IMR-90 (cell line): Measurements from ENCODE around the gene PFKFB2. TPM values are rescaled to one million over a fixed set of nuclear protein-coding genes. Genes with fewer than 3 reads are reported as not detected.

Source experiments
- ATAC-seq: fragments of 200-7000 bp; cut with Tn5 transposase; 2 replicates; pipeline ENCODE4 v1.9.1; 2020; ENCODE audit warnings: low read depth, mild to moderate bottlenecking, moderate library complexity
- BruUV-seq: library from RNA; stranded (reverse); fragments of 400-500 nt; replicated peaks from 2 replicates; lab custom pipeline; 2021; lab: Mats Ljungman, UMichigan
- CTCF ChIA-PET: fragments of 300-600 bp; formaldehyde crosslinking; extraction: SDS; loops from one replicate; lab custom pipeline; 2021; ENCODE audit warnings: antibody characterized with exemption; lab: Yijun Ruan, JAX
- POLR2A ChIA-PET: fragments of 300-600 bp; sonication (Branson Sonifier 250); formaldehyde crosslinking; loops from one replicate; lab custom pipeline; 2022; ENCODE audit warnings: antibody characterized with exemption; ENCODE audit not compliant: unreplicated experiment; lab: Charles Lee
- DNase-seq: peaks from one replicate; pipeline ENCODE4 v3.0.0; 2013
- H2AFZ ChIP-seq: replicated peaks from 2 replicates; pipeline ENCODE3; 2013; ENCODE audit warnings: low read length, mild to moderate bottlenecking; ENCODE audit not compliant: poor library complexity
- H2AK5ac ChIP-seq: 2 replicates; pipeline ENCODE4 v1.6.1; 2013; ENCODE audit warnings: low read depth, low read length, inconsistent platforms
- H2AK9ac ChIP-seq: replicated peaks from 2 replicates; pipeline ENCODE3; 2013; ENCODE audit warnings: mild to moderate bottlenecking, low read depth, low read length, moderate library complexity; ENCODE audit not compliant: poor library complexity
- H2BK120ac ChIP-seq: 2 replicates; pipeline ENCODE4 v1.6.1; 2013; ENCODE audit warnings: low read depth, low read length, inconsistent platforms
- H2BK15ac ChIP-seq: 3 replicates; pipeline ENCODE4 v1.6.1; 2013; ENCODE audit warnings: low read depth, low read length, inconsistent platforms
- H2BK20ac ChIP-seq: 2 replicates; pipeline ENCODE4 v1.6.1; 2013; ENCODE audit warnings: low read depth, mild to moderate bottlenecking, inconsistent platforms, low read length, moderate library complexity
- H2BK5ac ChIP-seq: 2 replicates; pipeline ENCODE4 v1.6.1; 2013; ENCODE audit warnings: mild to moderate bottlenecking, low read depth, low read length, inconsistent platforms; ENCODE audit not compliant: poor library complexity, severe bottlenecking
- H3K14ac ChIP-seq: replicated peaks from 2 replicates; pipeline ENCODE4 v1.6.1; 2013; ENCODE audit warnings: low read depth, low read length, inconsistent platforms
- H3K18ac ChIP-seq: 2 replicates; pipeline ENCODE4 v1.6.1; 2013; ENCODE audit warnings: low read depth, low read length, control low read depth
- H3K23ac ChIP-seq: 2 replicates; pipeline ENCODE4 v1.6.1; 2013; ENCODE audit warnings: low read depth, low read length, inconsistent platforms
- H3K27ac ChIP-seq: 2 replicates; pipeline ENCODE4 v1.5.1; 2013; ENCODE audit warnings: mild to moderate bottlenecking, control low read depth, low read length; ENCODE audit not compliant: insufficient read depth
- H3K27me3 ChIP-seq: 2 replicates; pipeline ENCODE4 v1.6.1; 2013; ENCODE audit warnings: low read length; ENCODE audit not compliant: control insufficient read depth, insufficient read depth
- H3K36me3 ChIP-seq: 2 replicates; pipeline ENCODE4 v1.6.1; 2013; ENCODE audit warnings: low read length, mixed read lengths; ENCODE audit not compliant: control insufficient read depth, insufficient read depth
- H3K4ac ChIP-seq: 2 replicates; pipeline ENCODE4 v1.6.1; 2013; ENCODE audit warnings: low read depth, low read length, inconsistent platforms
- H3K4me1 ChIP-seq: 2 replicates; pipeline ENCODE4 v1.6.1; 2013; ENCODE audit warnings: low read length, mixed read lengths; ENCODE audit not compliant: control insufficient read depth, insufficient read depth
- H3K4me2 ChIP-seq: 2 replicates; pipeline ENCODE4 v1.6.1; 2013; ENCODE audit warnings: low read depth, mild to moderate bottlenecking, control low read depth, low read length, moderate library complexity
- H3K4me3 ChIP-seq: 2 replicates; pipeline ENCODE4 v1.5.1; 2013; ENCODE audit warnings: low read depth, mild to moderate bottlenecking, control low read depth, low read length, moderate library complexity; ENCODE audit not compliant: insufficient read depth
- H3K56ac ChIP-seq: 2 replicates; pipeline ENCODE4 v1.6.1; 2013; ENCODE audit warnings: low read length, inconsistent platforms; ENCODE audit not compliant: insufficient read depth; ENCODE audit errors: extremely low read depth
- H3K79me1 ChIP-seq, 2 experiments: 2 replicates each; pipeline ENCODE4 v1.6.1; 2013; ENCODE audit warnings: low read length in 2 of 2, inconsistent platforms in 1 of 2, low read depth in 1 of 2
- H3K9ac ChIP-seq: 2 replicates; pipeline ENCODE4 v1.6.1; 2013; ENCODE audit warnings: low read depth, low read length, control low read depth
- H3K9me1 ChIP-seq: 2 replicates; pipeline ENCODE4 v1.6.1; 2013; ENCODE audit warnings: low read length, inconsistent platforms; ENCODE audit not compliant: insufficient read depth
- H3K9me3 ChIP-seq: 2 replicates; pipeline ENCODE4 v1.6.1; 2013; ENCODE audit warnings: low read length; ENCODE audit not compliant: control insufficient read depth, insufficient read depth
- H4K20me1 ChIP-seq: 2 replicates; pipeline ENCODE4 v1.6.1; 2013; ENCODE audit warnings: low read length, inconsistent platforms; ENCODE audit not compliant: insufficient read depth
- H4K5ac ChIP-seq: 2 replicates; pipeline ENCODE4 v1.6.1; 2013; ENCODE audit warnings: mild to moderate bottlenecking, low read depth, low read length, control low read depth
- H4K8ac ChIP-seq, 2 experiments: 2 replicates each; pipeline ENCODE4 v1.6.1; 2013; ENCODE audit warnings: low read depth in 2 of 2, low read length in 2 of 2, control low read depth in 1 of 2, inconsistent platforms in 1 of 2
- H4K91ac ChIP-seq: 2 replicates; pipeline ENCODE4 v1.6.1; 2013; ENCODE audit warnings: low read depth, low read length, inconsistent platforms; ENCODE audit not compliant: insufficient read depth
- BHLHE40 ChIP-seq: fragments of 150-350 bp; IDR thresholded peaks from 2 replicates; pipeline ENCODE4 v1.6.1; 2016; ENCODE audit warnings: mild to moderate bottlenecking, low read depth, low read length
- CEBPB ChIP-seq: IDR thresholded peaks from 2 replicates; pipeline ENCODE4 v1.6.1; 2012; ENCODE audit warnings: low read depth, low read length, improper control_type of control experiment
- CHD1 ChIP-seq: IDR thresholded peaks from 2 replicates; pipeline ENCODE4 v1.6.1; 2012; ENCODE audit warnings: low read depth, low read length, improper control_type of control experiment
- CTCF ChIP-seq: conservative IDR thresholded peaks from 2 replicates; pipeline ENCODE4 v1.5.1; 2012; ENCODE audit warnings: mild to moderate bottlenecking, low read depth, low read length, improper control_type of control experiment
- FOS ChIP-seq: fragments of 150-350 bp; IDR thresholded peaks from 2 replicates; pipeline ENCODE4 v1.6.1; 2016; ENCODE audit warnings: low read depth, low read length
- MAFK ChIP-seq: IDR thresholded peaks from 2 replicates; pipeline ENCODE4 v1.6.1; 2012; ENCODE audit warnings: low read depth, low read length, improper control_type of control experiment
- MAZ ChIP-seq: IDR thresholded peaks from 2 replicates; pipeline ENCODE4 v1.6.1; 2012; ENCODE audit warnings: low read depth, mild to moderate bottlenecking, low read length, improper control_type of control experiment, moderate library complexity, borderline replicate concordance
- MXI1 ChIP-seq: IDR thresholded peaks from 2 replicates; pipeline ENCODE4 v1.6.1; 2012; ENCODE audit warnings: low read depth, mild to moderate bottlenecking, low read length, moderate library complexity, borderline replicate concordance
- NFE2L2 ChIP-seq: fragments of 150-350 bp; IDR thresholded peaks from 2 replicates; pipeline ENCODE4 v1.6.1; 2016; ENCODE audit warnings: low read depth, mild to moderate bottlenecking, low read length
- POLR2A ChIP-seq: IDR thresholded peaks from 2 replicates; pipeline ENCODE4 v1.6.1; 2012; ENCODE audit warnings: mild to moderate bottlenecking, low read depth, low read length
- RAD21 ChIP-seq: IDR thresholded peaks from 2 replicates; pipeline ENCODE4 v1.6.1; 2012; ENCODE audit warnings: low read length, improper control_type of control experiment
- RCOR1 ChIP-seq: IDR thresholded peaks from 2 replicates; pipeline ENCODE4 v1.6.1; 2012; ENCODE audit warnings: mild to moderate bottlenecking, low read length, improper control_type of control experiment; ENCODE audit not compliant: insufficient replicate concordance
- RFX5 ChIP-seq: IDR thresholded peaks from 2 replicates; pipeline ENCODE4 v1.8.0; 2012; ENCODE audit warnings: low read depth, mild to moderate bottlenecking, low read length, moderate library complexity
- SMC3 ChIP-seq: fragments of 150-350 bp; IDR thresholded peaks from 2 replicates; pipeline ENCODE4 v1.6.1; 2016; ENCODE audit warnings: low read depth, mild to moderate bottlenecking, antibody characterized with exemption, low read length, moderate library complexity
- USF2 ChIP-seq: fragments of 150-350 bp; IDR thresholded peaks from 2 replicates; pipeline ENCODE4 v1.6.1; 2017; ENCODE audit warnings: mild to moderate bottlenecking, antibody characterized with exemption, low read length, low read depth
- WGBS, 2 experiments: methylation state at CpG; one replicate each; pipeline versions ENCODE4 v1.1.5 to v1.1.7; 2013; ENCODE audit warnings: missing lambda C conversion rate in 2 of 2; ENCODE audit not compliant: insufficient read length in 1 of 2; ENCODE audit errors: extremely low coverage in 2 of 2; 5-methylcytosine and 5-hydroxymethylcytosine counted together
- dilution Hi-C: fragments of 300-500 bp; cut with HindIII; formaldehyde crosslinking; loops from one replicate; pipeline ENCODE4 v1.14.3; 2018; ENCODE audit warnings: low sequenced_read_pairs; ENCODE audit not compliant: unreplicated experiment
- in situ Hi-C: fragments of 300-500 bp; cut with MboI; formaldehyde crosslinking; loops from 3 replicates; pipeline ENCODE4 v1.14.3; 2019; ENCODE audit warnings: low sequenced_read_pairs, inconsistent platforms, mixed read lengths
- intact Hi-C: fragments of 100-400 bp; cut with micrococcal nuclease; formaldehyde crosslinking; loops from 2 replicates; pipeline ENCODE4 v1.10.0; 2022
- polyA plus RNA-seq, 3 experiments: library from polyadenylated mRNA; depleted of rRNA; stranded (reverse); fragments of >200 nt; gene quantifications; 2 replicates each; pipeline ENCODE4 v1.2.3, GENCODE V29; 2012; ENCODE audit warnings: low replicate concordance in 1 of 3
- total RNA-seq: library from RNA; depleted of rRNA; stranded (reverse); fragments of >200 nt; gene quantifications from 2 replicates; pipeline ENCODE4 v1.2.3, GENCODE V29; 2012

Gene PFKFB2
- total and polyA plus RNA-seq, 2 of the 4 experiments (the other 2 are of a cell fraction): 0.62 to 1.3 TPM

GRCh38 chr1:207076181-207076955, 23.3 kb downstream of the PFKFB2 start:
- no peak overlapping the region for H4K8ac ChIP-seq
- WGBS, 2 experiments: no CpG with 5 or more reads among the region's 5 CpGs
- POLR2A ChIA-PET: interaction anchor here (0.6 kb wide), 1 partner anchor 82 kb away, joined by 10 read pairs; no protein-coding TSS in a partner anchor
- no peak overlapping the region for H3K14ac ChIP-seq
- ATAC-seq (no peak), DNase-seq (no peak)
- intact Hi-C loops: loop anchor here (2.0 to 10.0 kb wide), 6 partner anchors 26 to 469 kb away; partner anchors contain the start of gene YOD1
- no peaks in the 10 kb centered on the region for H4K20me1 ChIP-seq
- no peak overlapping the region for H3K27ac ChIP-seq
- H3K23ac ChIP-seq: no peak overlapping the region
- dilution Hi-C loops: no loop called here
- in situ Hi-C loops: loop anchor here (5.0 kb wide), 1 partner anchor 51 kb away; no protein-coding TSS in a partner anchor
- no peak overlapping the region for H3K4me2 ChIP-seq
- no peaks in the 10 kb centered on the region for H3K9me3 ChIP-seq
- no TSS peak for BruUV-seq
- no peak overlapping the region for H3K4me3 ChIP-seq
- H4K91ac ChIP-seq: no peak overlapping the region
- H4K5ac ChIP-seq: no peak overlapping the region
- no peaks in the 10 kb centered on the region for H3K36me3 ChIP-seq
- peaks cover 3% of the 10 kb centered on the region; the same call in 1 of the 2 replicates for H3K27me3 ChIP-seq
- no peak overlapping the region for H2AK5ac ChIP-seq
- H2AFZ ChIP-seq: no peak overlapping the region
- no peak overlapping the region for H3K18ac ChIP-seq
- TF ChIP-seq POLR2A (no peak), MAZ (no peak), FOS (no peak), CEBPB (no peak), MAFK (no peak), NFE2L2 (no peak), RFX5 (no peak), MXI1 (no peak), CTCF (no peak), RCOR1 (no peak), BHLHE40 (no peak), CHD1 (no peak), RAD21 (no peak), USF2 (no peak), SMC3 (no peak)
- no peak overlapping the region for H3K4ac ChIP-seq
- H3K9me1 ChIP-seq: no peaks in the 10 kb centered on the region
- no peak overlapping the region for H2BK5ac ChIP-seq
- CTCF ChIA-PET: interaction anchor here (1.0 to 2.2 kb wide), 2 partner anchors 23 to 329 kb away, joined by 3 to 5 read pairs; partner anchors contain the start of gene PFKFB2
- no peak overlapping the region for H2BK120ac ChIP-seq
- H2BK15ac ChIP-seq: no peak overlapping the region
- H3K79me1 ChIP-seq: no peaks in the 10 kb centered on the region
- H2AK9ac ChIP-seq: no peak overlapping the region
- no peak overlapping the region for H3K56ac ChIP-seq
- H2BK20ac ChIP-seq: no peak overlapping the region
- no peak overlapping the region for H3K9ac ChIP-seq
- no peaks in the 10 kb centered on the region for H3K4me1 ChIP-seq
